HEK293 (cell line): ENCODE data around the gene CA10.
A peak's percentile ranks its signal among the peaks of the same experiment; 100 is the strongest.

Experiments used
- CTCF ChIA-PET: fragments of 350-600 bp; formaldehyde crosslinking; extraction: SDS; loops from one replicate; lab custom pipeline; 2021; ENCODE audit warnings: antibody characterized with exemption; lab: Yijun Ruan, JAX
- POLR2A ChIA-PET: fragments of 300-600 bp; formaldehyde crosslinking; extraction: SDS; loops from one replicate; lab custom pipeline; 2020; ENCODE audit warnings: antibody characterized with exemption, inconsistent platforms; lab: Yijun Ruan, JAX
- H3K27ac ChIP-seq: fragments of 200-500 bp; sonication (Bioruptor generic); 2 replicates; pipeline ENCODE4 v1.5.1; 2014; ENCODE audit warnings: low read depth, low read length, control low read depth, inconsistent platforms; ENCODE audit errors: extremely low read depth
- H3K36me3 ChIP-seq, 2 experiments: fragments of 200-500 bp in 1 of 2; sonication (Bioruptor generic) in 1 of 2; 1 replicate in 1 of 2; 2 replicates in 1 of 2; pipeline ENCODE4 v1.5.1; 2014 to 2017; ENCODE audit warnings: inconsistent platforms in 2 of 2, low read length in 2 of 2; ENCODE audit not compliant: control insufficient read depth in 2 of 2, insufficient read depth in 1 of 2
- H3K4me1 ChIP-seq: fragments of 200-500 bp; sonication (Bioruptor generic); 2 replicates; pipeline ENCODE4 v1.5.1; 2014; ENCODE audit warnings: mild to moderate bottlenecking, low read length, inconsistent platforms; ENCODE audit not compliant: control insufficient read depth, insufficient read depth
- H3K4me3 ChIP-seq: 2 replicates; pipeline ENCODE4 v1.5.1; 2011; ENCODE audit warnings: low read depth, mild to moderate bottlenecking, control low read depth, low read length, moderate library complexity
- H3K9me3 ChIP-seq: fragments of 200-500 bp; sonication (Bioruptor generic); 2 replicates; pipeline ENCODE4 v1.5.1; 2014; ENCODE audit warnings: low read depth, low read length, inconsistent platforms; ENCODE audit not compliant: control insufficient read depth, insufficient read depth
- GLIS2 ChIP-seq: fragments of 450-650 bp; formaldehyde crosslinking; IDR thresholded peaks from 2 replicates; pipeline ENCODE4 v1.5.1; 2016; ENCODE audit warnings: missing biosample characterization, missing genetic modification characterization
- HOXC10 ChIP-seq: sonication (generic); formaldehyde crosslinking; IDR thresholded peaks from 2 replicates; pipeline ENCODE4 v1.8.1; 2023; ENCODE audit warnings: mild to moderate bottlenecking, missing genetic modification reagents
- OVOL3 ChIP-seq: fragments of 450-650 bp; formaldehyde crosslinking; IDR thresholded peaks from 2 replicates; pipeline ENCODE4 v1.5.1; 2016; ENCODE audit warnings: missing biosample characterization, missing genetic modification characterization
- ZBTB21 ChIP-seq: fragments of 450-650 bp; formaldehyde crosslinking; IDR thresholded peaks from 2 replicates; pipeline ENCODE4 v1.5.1; 2017; ENCODE audit warnings: missing biosample characterization, missing genetic modification characterization
- ZBTB7A ChIP-seq: fragments of 450-650 bp; formaldehyde crosslinking; IDR thresholded peaks from 2 replicates; pipeline ENCODE4 v1.5.1; 2016; ENCODE audit warnings: low read depth, missing biosample characterization, missing genetic modification characterization
- ZNF146 ChIP-seq: fragments of 450-650 bp; formaldehyde crosslinking; IDR thresholded peaks from 2 replicates; pipeline ENCODE4 v1.5.1; 2016; ENCODE audit warnings: missing biosample characterization, missing genetic modification characterization
- ZNF394 ChIP-seq: fragments of 450-650 bp; formaldehyde crosslinking; IDR thresholded peaks from 2 replicates; pipeline ENCODE4 v1.5.1; 2016; ENCODE audit warnings: missing biosample characterization, missing genetic modification characterization, mild to moderate bottlenecking, moderate library complexity, borderline replicate concordance
- ZNF433 ChIP-seq: fragments of 450-650 bp; formaldehyde crosslinking; IDR thresholded peaks from 2 replicates; pipeline ENCODE4 v1.5.1; 2016; ENCODE audit warnings: missing biosample characterization, missing genetic modification characterization, low read depth
- TF ChIP-seq, protein P1 (sequence below): fragments of 450-650 bp; formaldehyde crosslinking; IDR thresholded peaks from 2 replicates; pipeline ENCODE4 v1.5.1; 2016; ENCODE audit warnings: missing biosample characterization, missing genetic modification characterization
- TF ChIP-seq, protein P2 (sequence below): fragments of 450-650 bp; formaldehyde crosslinking; IDR thresholded peaks from 2 replicates; pipeline ENCODE4 v1.5.1; 2017; ENCODE audit warnings: missing biosample characterization, missing genetic modification characterization
- TF ChIP-seq, protein P3 (sequence below): fragments of 450-650 bp; formaldehyde crosslinking; IDR thresholded peaks from 2 replicates; pipeline ENCODE4 v1.5.1; 2017; ENCODE audit warnings: missing biosample characterization, missing genetic modification characterization
- TF ChIP-seq, protein P4 (sequence below): fragments of 450-650 bp; formaldehyde crosslinking; IDR thresholded peaks from 2 replicates; pipeline ENCODE4 v1.5.1; 2016; ENCODE audit warnings: missing biosample characterization, missing genetic modification characterization
- TF ChIP-seq, protein P5 (sequence below): fragments of 450-650 bp; formaldehyde crosslinking; IDR thresholded peaks from 2 replicates; pipeline ENCODE4 v1.5.1; 2016; ENCODE audit warnings: missing biosample characterization, missing genetic modification characterization

The CA10 gene

DNA sequence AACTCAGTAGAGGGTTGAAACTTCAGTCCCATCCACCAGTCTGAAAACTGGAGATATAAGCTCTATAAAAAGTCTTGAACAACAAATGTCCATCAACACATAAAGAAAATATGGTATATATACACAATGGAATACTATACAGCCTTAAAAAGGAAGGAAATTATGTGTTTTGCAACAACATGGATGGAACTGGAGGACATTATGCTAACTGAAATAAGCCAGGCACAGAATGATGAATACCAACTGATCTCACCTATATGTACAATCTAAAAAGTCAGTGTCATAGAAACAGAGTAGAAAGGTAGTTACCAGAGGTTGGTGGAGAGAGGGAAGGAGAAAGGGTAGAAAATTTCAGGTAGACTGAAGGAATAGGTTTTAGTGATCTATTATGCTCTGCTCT, 438.1 kb downstream of the CA10 start:
- Histone ChIP-seq H3K4me3 (no peak overlapping the region), H3K9me3 (no peaks in the 10 kb centered on the region), H3K4me1 (no peaks in the 10 kb centered on the region; the same call in 1 of the 2 replicates), H3K27ac (no peak overlapping the region), H3K36me3 (no peaks in the 10 kb centered on the region)
- no peak for TF ChIP-seq HOXC10 (CRISPR knock-in tag)
- peak; percentile 91 for TF ChIP-seq ZNF146 (tag by site-specific recombination)
- TF ChIP-seq OVOL3 (tag by site-specific recombination): no peak
- TF ChIP-seq GLIS2 (tag by site-specific recombination): no peak
- TF ChIP-seq, protein P1, sequence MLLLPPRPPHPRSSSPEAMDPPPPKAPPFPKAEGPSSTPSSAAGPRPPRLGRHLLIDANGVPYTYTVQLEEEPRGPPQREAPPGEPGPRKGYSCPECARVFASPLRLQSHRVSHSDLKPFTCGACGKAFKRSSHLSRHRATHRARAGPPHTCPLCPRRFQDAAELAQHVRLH (tag by site-specific recombination): 0 out of 2 replicates have a peak, but pooled peaks have one; percentile 50
- CTCF ChIA-PET: interaction anchor here (1.9 kb wide), 1 partner anchor 13 kb away, joined by 13 read pairs; no protein-coding TSS in a partner anchor
- POLR2A ChIA-PET: no interaction called here

DNA sequence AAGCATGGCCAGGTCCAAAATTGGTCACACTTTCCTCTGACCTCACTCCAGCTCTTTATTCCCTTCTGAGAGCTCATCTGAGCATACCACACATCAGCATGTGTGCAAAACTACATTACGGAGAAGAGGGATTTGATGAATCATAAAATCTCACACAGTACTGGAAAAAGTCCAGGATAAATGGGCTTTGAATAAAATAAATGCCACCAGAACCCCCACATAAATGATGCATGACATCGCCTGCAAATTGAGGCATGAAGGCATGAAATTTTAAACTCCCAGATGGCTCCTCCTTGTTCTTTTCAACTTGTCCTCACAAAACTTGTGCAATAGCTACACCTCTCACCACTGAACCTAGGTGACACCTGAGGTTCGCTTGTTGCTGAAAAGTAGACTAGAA, 439.5 kb downstream of the CA10 start:
- H3K27ac ChIP-seq: no peak overlapping the region
- CTCF ChIA-PET: interaction anchor here (1.3 to 1.5 kb wide), 2 partner anchors 15 to 46 kb away, joined by 3 to 6 read pairs; no protein-coding TSS in a partner anchor

More for the DNA sequence above, 439.5 kb downstream of the CA10 start:
- no peaks in the 10 kb centered on the region; the same call in 1 of the 2 replicates for H3K4me1 ChIP-seq
- H3K36me3 ChIP-seq: no peaks in the 10 kb centered on the region
- TF ChIP-seq ZNF433: no peak
- TF ChIP-seq ZBTB21 (tag by site-specific recombination): 0 out of 2 replicates have a peak, but pooled peaks have one; percentile 23
- TF ChIP-seq, protein P2, sequence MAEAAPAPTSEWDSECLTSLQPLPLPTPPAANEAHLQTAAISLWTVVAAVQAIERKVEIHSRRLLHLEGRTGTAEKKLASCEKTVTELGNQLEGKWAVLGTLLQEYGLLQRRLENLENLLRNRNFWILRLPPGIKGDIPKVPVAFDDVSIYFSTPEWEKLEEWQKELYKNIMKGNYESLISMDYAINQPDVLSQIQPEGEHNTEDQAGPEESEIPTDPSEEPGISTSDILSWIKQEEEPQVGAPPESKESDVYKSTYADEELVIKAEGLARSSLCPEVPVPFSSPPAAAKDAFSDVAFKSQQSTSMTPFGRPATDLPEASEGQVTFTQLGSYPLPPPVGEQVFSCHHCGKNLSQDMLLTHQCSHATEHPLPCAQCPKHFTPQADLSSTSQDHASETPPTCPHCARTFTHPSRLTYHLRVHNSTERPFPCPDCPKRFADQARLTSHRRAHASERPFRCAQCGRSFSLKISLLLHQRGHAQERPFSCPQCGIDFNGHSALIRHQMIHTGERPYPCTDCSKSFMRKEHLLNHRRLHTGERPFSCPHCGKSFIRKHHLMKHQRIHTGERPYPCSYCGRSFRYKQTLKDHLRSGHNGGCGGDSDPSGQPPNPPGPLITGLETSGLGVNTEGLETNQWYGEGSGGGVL (tag by site-specific recombination): 0 out of 2 replicates have a peak, but pooled peaks have one; percentile 31
- TF ChIP-seq, protein P3, sequence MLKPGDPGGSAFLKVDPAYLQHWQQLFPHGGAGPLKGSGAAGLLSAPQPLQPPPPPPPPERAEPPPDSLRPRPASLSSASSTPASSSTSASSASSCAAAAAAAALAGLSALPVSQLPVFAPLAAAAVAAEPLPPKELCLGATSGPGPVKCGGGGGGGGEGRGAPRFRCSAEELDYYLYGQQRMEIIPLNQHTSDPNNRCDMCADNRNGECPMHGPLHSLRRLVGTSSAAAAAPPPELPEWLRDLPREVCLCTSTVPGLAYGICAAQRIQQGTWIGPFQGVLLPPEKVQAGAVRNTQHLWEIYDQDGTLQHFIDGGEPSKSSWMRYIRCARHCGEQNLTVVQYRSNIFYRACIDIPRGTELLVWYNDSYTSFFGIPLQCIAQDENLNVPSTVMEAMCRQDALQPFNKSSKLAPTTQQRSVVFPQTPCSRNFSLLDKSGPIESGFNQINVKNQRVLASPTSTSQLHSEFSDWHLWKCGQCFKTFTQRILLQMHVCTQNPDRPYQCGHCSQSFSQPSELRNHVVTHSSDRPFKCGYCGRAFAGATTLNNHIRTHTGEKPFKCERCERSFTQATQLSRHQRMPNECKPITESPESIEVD: peak; percentile 71
- TF ChIP-seq, protein P4, sequence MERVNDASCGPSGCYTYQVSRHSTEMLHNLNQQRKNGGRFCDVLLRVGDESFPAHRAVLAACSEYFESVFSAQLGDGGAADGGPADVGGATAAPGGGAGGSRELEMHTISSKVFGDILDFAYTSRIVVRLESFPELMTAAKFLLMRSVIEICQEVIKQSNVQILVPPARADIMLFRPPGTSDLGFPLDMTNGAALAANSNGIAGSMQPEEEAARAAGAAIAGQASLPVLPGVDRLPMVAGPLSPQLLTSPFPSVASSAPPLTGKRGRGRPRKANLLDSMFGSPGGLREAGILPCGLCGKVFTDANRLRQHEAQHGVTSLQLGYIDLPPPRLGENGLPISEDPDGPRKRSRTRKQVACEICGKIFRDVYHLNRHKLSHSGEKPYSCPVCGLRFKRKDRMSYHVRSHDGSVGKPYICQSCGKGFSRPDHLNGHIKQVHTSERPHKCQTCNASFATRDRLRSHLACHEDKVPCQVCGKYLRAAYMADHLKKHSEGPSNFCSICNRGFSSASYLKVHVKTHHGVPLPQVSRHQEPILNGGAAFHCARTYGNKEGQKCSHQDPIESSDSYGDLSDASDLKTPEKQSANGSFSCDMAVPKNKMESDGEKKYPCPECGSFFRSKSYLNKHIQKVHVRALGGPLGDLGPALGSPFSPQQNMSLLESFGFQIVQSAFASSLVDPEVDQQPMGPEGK (tag by site-specific recombination): 0 out of 2 replicates have a peak, but pooled peaks have one; percentile 25
- TF ChIP-seq ZBTB7A (tag by site-specific recombination): no peak
- TF ChIP-seq, protein P5, sequence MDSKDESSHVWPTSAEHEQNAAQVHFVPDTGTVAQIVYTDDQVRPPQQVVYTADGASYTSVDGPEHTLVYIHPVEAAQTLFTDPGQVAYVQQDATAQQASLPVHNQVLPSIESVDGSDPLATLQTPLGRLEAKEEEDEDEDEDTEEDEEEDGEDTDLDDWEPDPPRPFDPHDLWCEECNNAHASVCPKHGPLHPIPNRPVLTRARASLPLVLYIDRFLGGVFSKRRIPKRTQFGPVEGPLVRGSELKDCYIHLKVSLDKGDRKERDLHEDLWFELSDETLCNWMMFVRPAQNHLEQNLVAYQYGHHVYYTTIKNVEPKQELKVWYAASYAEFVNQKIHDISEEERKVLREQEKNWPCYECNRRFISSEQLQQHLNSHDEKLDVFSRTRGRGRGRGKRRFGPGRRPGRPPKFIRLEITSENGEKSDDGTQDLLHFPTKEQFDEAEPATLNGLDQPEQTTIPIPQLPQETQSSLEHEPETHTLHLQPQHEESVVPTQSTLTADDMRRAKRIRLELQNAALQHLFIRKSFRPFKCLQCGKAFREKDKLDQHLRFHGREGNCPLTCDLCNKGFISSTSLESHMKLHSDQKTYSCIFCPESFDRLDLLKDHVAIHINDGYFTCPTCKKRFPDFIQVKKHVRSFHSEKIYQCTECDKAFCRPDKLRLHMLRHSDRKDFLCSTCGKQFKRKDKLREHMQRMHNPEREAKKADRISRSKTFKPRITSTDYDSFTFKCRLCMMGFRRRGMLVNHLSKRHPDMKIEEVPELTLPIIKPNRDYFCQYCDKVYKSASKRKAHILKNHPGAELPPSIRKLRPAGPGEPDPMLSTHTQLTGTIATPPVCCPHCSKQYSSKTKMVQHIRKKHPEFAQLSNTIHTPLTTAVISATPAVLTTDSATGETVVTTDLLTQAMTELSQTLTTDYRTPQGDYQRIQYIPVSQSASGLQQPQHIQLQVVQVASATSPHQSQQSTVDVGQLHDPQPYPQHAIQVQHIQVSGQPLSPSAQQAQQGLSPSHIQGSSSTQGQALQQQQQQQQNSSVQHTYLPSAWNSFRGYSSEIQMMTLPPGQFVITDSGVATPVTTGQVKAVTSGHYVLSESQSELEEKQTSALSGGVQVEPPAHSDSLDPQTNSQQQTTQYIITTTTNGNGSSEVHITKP (tag by site-specific recombination): peak; percentile 40; the same call in 1 of the 2 replicates
- TF ChIP-seq ZNF394: no peak
- TF ChIP-seq, all 188 proteins: peak for 5
- POLR2A ChIA-PET: no interaction called here
- Histone ChIP-seq H3K9me3 (no peaks in the 10 kb centered on the region), H3K4me3 (no peak overlapping the region)
